ENCODE measurements around the gene CD2. TPM values are rescaled to one million over a fixed set of nuclear protein-coding genes. Genes with fewer than 3 reads are reported as not detected.

Gene CD2
- not detected in 2 replicates for total RNA-seq (2022)
- Bru-seq, nascent RNA = not detected
- not detected for BruChase-seq, experiment 1, labeled RNA remaining after a 6-hour chase
- not detected for BruChase-seq, experiment 2, labeled RNA remaining after a 2-hour chase
- long read RNA-seq = 0 reads

- Mint-ChIP-seq H3K36me3 (ENCODE audit: insufficient read depth, unreplicated experiment) (no peaks in the 10 kb centered on the region), H3K27me3 (ENCODE audit: insufficient read depth, unreplicated experiment) (no peaks in the 10 kb centered on the region), H3K27ac (ENCODE audit: low read depth, unreplicated experiment) (no peak within 1 kb of the TSS), H3K4me3 (ENCODE audit: unreplicated experiment) (no peak within 1 kb of the TSS), H3K9me3 (ENCODE audit: unreplicated experiment) (no peaks in the 10 kb centered on the region), H3K4me1 (ENCODE audit: insufficient read depth, unreplicated experiment) (no peaks in the 10 kb centered on the region)
- no TSS peak for BruUV-seq (replicated peaks)
- no peak for TF ChIP-seq CTCF (IDR thresholded peaks at IDR 0.05; ENCODE audit: unreplicated experiment)
- intact Hi-C loops (cut with micrococcal nuclease) = no loop called here
- DNase-seq (ENCODE audit: unreplicated experiment) = no peak
- ChIA-PET CTCF (interaction anchor here (0.5 to 1.6 kb wide), 3 partner anchors 10 to 79 kb away, joined by 3 to 4 read pairs (median 3); no protein-coding TSS in a partner anchor), POLR2A (no interaction called here)
Measured at GRCh38 chr1:116754198-116754977, at the start of gene CD2. TSS of gene CD2 (plus strand) at chr1:116754430. CDS start at chr1:116754493, 63 bp downstream.

- Mint-ChIP-seq H3K27ac (ENCODE audit: low read depth, unreplicated experiment) (no peak overlapping the region), H3K27me3 (ENCODE audit: insufficient read depth, unreplicated experiment) (no peaks in the 10 kb centered on the region), H3K4me1 (ENCODE audit: insufficient read depth, unreplicated experiment) (peaks cover 18% of the 10 kb centered on the region), H3K36me3 (ENCODE audit: insufficient read depth, unreplicated experiment) (no peaks in the 10 kb centered on the region), H3K4me3 (ENCODE audit: unreplicated experiment) (no peak overlapping the region), H3K9me3 (ENCODE audit: unreplicated experiment) (no peaks in the 10 kb centered on the region)
- ChIA-PET CTCF (interaction anchor here (0.6 to 1.4 kb wide), 3 partner anchors 13 to 220 kb away, joined by 3 to 5 read pairs (median 4); no protein-coding TSS in a partner anchor), POLR2A (no interaction called here)
- no TSS peak for BruUV-seq (replicated peaks)
- no peak for DNase-seq (ENCODE audit: unreplicated experiment)
- intact Hi-C loops (cut with micrococcal nuclease) = no loop called here
- no peak for TF ChIP-seq CTCF (IDR thresholded peaks at IDR 0.05; ENCODE audit: unreplicated experiment)
Measured at GRCh38 chr1:116706123-116706522, 48.1 kb upstream of the CD2 start.

GRCh38 chr1:116706841-116707240 lies 47.4 kb upstream of the CD2 start:
- CTCF ChIA-PET = interaction anchor here (0.7 to 1.4 kb wide), 3 partner anchors 13 to 221 kb away, joined by 3 to 5 read pairs (median 4); no protein-coding TSS in a partner anchor
- no peak for TF ChIP-seq CTCF (IDR thresholded peaks at IDR 0.05; ENCODE audit: unreplicated experiment)
- Mint-ChIP-seq H3K9me3 (ENCODE audit: unreplicated experiment) (no peaks in the 10 kb centered on the region), H3K27ac (ENCODE audit: low read depth, unreplicated experiment) (no peak overlapping the region), H3K4me1 (ENCODE audit: insufficient read depth, unreplicated experiment) (peaks cover 21% of the 10 kb centered on the region), H3K27me3 (ENCODE audit: insufficient read depth, unreplicated experiment) (no peaks in the 10 kb centered on the region), H3K36me3 (ENCODE audit: insufficient read depth, unreplicated experiment) (no peaks in the 10 kb centered on the region), H3K4me3 (ENCODE audit: unreplicated experiment) (no peak overlapping the region)
- DNase-seq (ENCODE audit: unreplicated experiment) = no peak
- intact Hi-C loops (cut with micrococcal nuclease) = no loop called here
- BruUV-seq (replicated peaks) = no TSS peak
- POLR2A ChIA-PET = no interaction called here

- ChIA-PET CTCF (interaction anchor here (1.1 to 1.4 kb wide), 2 partner anchors 15 to 17 kb away, joined by 3 to 5 read pairs; no protein-coding TSS in a partner anchor), POLR2A (no interaction called here)
- Mint-ChIP-seq H3K27me3 (ENCODE audit: insufficient read depth, unreplicated experiment) (no peaks in the 10 kb centered on the region), H3K9me3 (ENCODE audit: unreplicated experiment) (no peaks in the 10 kb centered on the region), H3K36me3 (ENCODE audit: insufficient read depth, unreplicated experiment) (no peaks in the 10 kb centered on the region), H3K4me3 (ENCODE audit: unreplicated experiment) (no peak overlapping the region), H3K27ac (ENCODE audit: low read depth, unreplicated experiment) (no peak overlapping the region), H3K4me1 (ENCODE audit: insufficient read depth, unreplicated experiment) (peaks cover 27% of the 10 kb centered on the region)
- no peak for DNase-seq (ENCODE audit: unreplicated experiment)
- no TSS peak for BruUV-seq (replicated peaks)
- intact Hi-C loops (cut with micrococcal nuclease) = no loop called here
- TF ChIP-seq CTCF (IDR thresholded peaks at IDR 0.05; ENCODE audit: unreplicated experiment) = no peak
Measured at GRCh38 chr1:116708255-116708900, 45.9 kb upstream of the CD2 start.
